ENCODE measurements around the gene DLGAP1. TPM values are rescaled to one million over a fixed set of nuclear protein-coding genes. Genes with fewer than 3 reads are reported as not detected.

Gene DLGAP1
- total and polyA plus RNA-seq, 2 of the 13 experiments (the other 11 are each of a cell fraction or from before 2014, with no cell fraction given) = 0.01 TPM; not detected in 1

- 42% methylated on average over 2 of the region's 2 CpGs for WGBS (ENCODE audit: low lambda C conversion rate)
- Histone ChIP-seq H3K4me1 (ENCODE audit: insufficient read depth, low read length) (no peaks in the 10 kb centered on the region), H3K27me3 (ENCODE audit: control insufficient read depth in 1 of 2, insufficient read depth in 2 of 2, low read length in 2 of 2) (peaks cover 0 to 14% of the 10 kb centered on the region in 2 experiments; a peak in 2 of 5 replicates), H4K20me1 (ENCODE audit: insufficient read depth, low read length) (no peaks in the 10 kb centered on the region), H3K4me2 (ENCODE audit: low read depth, low read length) (no peak overlapping the region), H3K9ac (ENCODE audit: insufficient read depth, low read depth, low read length) (no peak overlapping the region), H2AFZ (ENCODE audit: low read length) (no peak overlapping the region), H3K79me2 (ENCODE audit: insufficient read depth, low read length) (no peaks in the 10 kb centered on the region), H3K4me3 (replicated peaks in 1 of 3; ENCODE audit: insufficient read depth in 1 of 3, low read depth in 2 of 3, low read length in 3 of 3) (no peak overlapping the region), H3K9me3 (ENCODE audit: low read length) (no peaks in the 10 kb centered on the region), H3K36me3 (replicated peaks in 1 of 2; ENCODE audit: control insufficient read depth in 1 of 2, insufficient read depth in 2 of 2, low read length in 2 of 2) (no peaks in the 10 kb centered on the region), H3K27ac (ENCODE audit: extremely low read length, insufficient read depth, low read length) (no peak overlapping the region)
- TF ChIP-seq RFXANK (CRISPR knock-in tag; IDR thresholded peaks at IDR 0.05) (no peak), ZNF777 (CRISPR knock-in tag; IDR thresholded peaks at IDR 0.05) (no peak), NR2F1 (CRISPR knock-in tag; IDR thresholded peaks at IDR 0.05) (no peak), CEBPZ (IDR thresholded peaks at IDR 0.05; ENCODE audit: low read length) (no peak), ZNF570 (CRISPR knock-in tag; IDR thresholded peaks at IDR 0.05; ENCODE audit: borderline replicate concordance) (no peak), CHD4 (IDR thresholded peaks at IDR 0.05; ENCODE audit: borderline replicate concordance, low read length) (no peak), MATR3 (CRISPR knock-in tag; IDR thresholded peaks at IDR 0.05) (no peak), MTA1 (CRISPR knock-in tag; IDR thresholded peaks at IDR 0.05; ENCODE audit: borderline replicate concordance) (no peak)
- ATAC-seq = no peak
- no peak for FAIRE-seq
- ChIA-PET CTCF (ENCODE audit: low intra/inter-chr PET ratio, low total read pairs) (no interaction called here), POLR2A (no interaction called here)
- no peak for DNase-seq (ENCODE audit: low spot score)
- in situ Hi-C loops (cut with HindIII; ENCODE audit: extremely low pct_ligation_motif_present, low pct_unique_long_range_greater_than_20kb) = no loop called here
- intact Hi-C loops (cut with micrococcal nuclease; ENCODE audit: unreplicated experiment) = no loop called here
- no TSS peak for BruUV-seq (replicated peaks)
These were observed 535.6 kb downstream of the DLGAP1 start for GRCh38 chr18:3919396-3920061.

Measured in HepG2 (cell line).